Kidney (tissue), 14 donors: Measurements from ENCODE around the gene OR6A2. TPM values are rescaled to one million over a fixed set of nuclear protein-coding genes. Genes with fewer than 3 reads are reported as not detected.

Experiments used
- DNase-seq, 5 donors: peaks; one replicate each; pipeline ENCODE4 v3.0.0-alpha.2; 2013 to 2020
- FAIRE-seq: peaks from 2 replicates; lab custom pipeline; 2012; peaks lifted over from hg19 to GRCh38; lab: Jason Lieb, UNC
- H3K27ac ChIP-seq, 2 donors: one replicate each; pipeline ENCODE4 v1.7.0; 2013; ENCODE audit warnings: low read depth in 2 of 2, low read length in 2 of 2, inconsistent platforms in 1 of 2
- H3K27me3 ChIP-seq: one replicate; pipeline ENCODE4 v1.7.1; 2013; ENCODE audit warnings: low read length, inconsistent platforms; ENCODE audit not compliant: control insufficient read depth, insufficient read depth
- H3K36me3 ChIP-seq, 3 donors: one replicate each; pipeline versions ENCODE4 v1.7.0 to v1.7.1; 2013; ENCODE audit warnings: low read length in 3 of 3, control low read depth in 1 of 3, inconsistent platforms in 1 of 3; ENCODE audit not compliant: insufficient read depth in 3 of 3, control insufficient read depth in 2 of 3
- H3K4me1 ChIP-seq, 3 donors: one replicate each; pipeline versions ENCODE4 v1.7.0 to v1.7.1; 2013; ENCODE audit warnings: low read length in 3 of 3, inconsistent platforms in 1 of 3, low read depth in 1 of 3; ENCODE audit not compliant: control insufficient read depth in 2 of 3, insufficient read depth in 2 of 3
- H3K4me3 ChIP-seq, 3 donors: one replicate each; pipeline versions ENCODE4 v1.7.0 to v1.8.1; 2013; ENCODE audit warnings: low read length in 3 of 3, control low read depth in 1 of 3, inconsistent platforms in 1 of 3
- H3K9ac ChIP-seq, 3 donors: one replicate each; pipeline versions ENCODE4 v1.7.0 to v1.7.1; 2013; ENCODE audit warnings: low read length in 3 of 3, control low read depth in 1 of 3, inconsistent platforms in 1 of 3
- H3K9me3 ChIP-seq, 3 donors: one replicate each; pipeline versions ENCODE4 v1.7.0 to v1.7.1; 2013; ENCODE audit warnings: low read length in 3 of 3, control low read depth in 1 of 3, inconsistent platforms in 1 of 3; ENCODE audit not compliant: control insufficient read depth in 2 of 3, insufficient read depth in 1 of 3
- CTCF ChIP-seq: IDR thresholded peaks from 3 replicates; pipeline ENCODE4 v1.5.1; 2012; ENCODE audit warnings: mild to moderate bottlenecking, moderate library complexity, borderline replicate concordance; ENCODE audit not compliant: insufficient read depth; ENCODE audit errors: extremely low read depth
- intact Hi-C: fragments of 100-400 bp; cut with DNase I; formaldehyde crosslinking; loops from one replicate; pipeline ENCODE4 v1.11.1; 2022
- polyA plus RNA-seq: library from polyadenylated mRNA; stranded (reverse); fragments of 350-450 nt; fragmentation: Illumina TruSeq; extraction: RNeasy Lipid Tissue Mini Kit (QIAGEN cat#74804); gene quantifications from one replicate; pipeline ENCODE4 v1.2.3, GENCODE V29; 2014; ENCODE audit warnings: low read depth, low replicate concordance; ENCODE audit not compliant: insufficient read depth
- total RNA-seq: library from RNA; stranded (reverse); fragmentation: NEBNext Ultra II Directional; extraction: Animal tissue kit (Norgen Biotek cat#: 25700); gene quantifications from one replicate; pipeline ENCODE4 v1.2.1, GENCODE V29; 2021
- donor health status: control.
- donor health status: control.
- donor health status: control.
- donor health status: control.
- donor health status: control.
- donor health status: DM: yes; HTN: yes; CAD: no.
- donor health status: Normal renal cell carcinoma (clear cell type).

Gene OR6A2
- total and polyA plus RNA-seq, 2 donors from 2014 or later = 0.25 TPM; not detected in 1

GRCh38 chr11:6742260-6742659 lies 57.2 kb downstream of the OR6A2 start:
- FAIRE-seq (no peak), DNase-seq (no peak)
- Histone ChIP-seq H3K4me1 (peaks cover 0 to 3% (median 0%) of the 10 kb centered on the region in 3 donors), H3K9me3 (no peaks in the 10 kb centered on the region), H3K27ac (no peak overlapping the region), H3K27me3 (no peaks in the 10 kb centered on the region), H3K9ac (no peak overlapping the region), H3K4me3 (no peak overlapping the region), H3K36me3 (no peaks in the 10 kb centered on the region)
- TF ChIP-seq CTCF = no peak
- intact Hi-C loops = no loop called here

Other genes starting within 250 kb of the OR6A2 start
- gene RRP8, start 196.1 kb downstream of the OR6A2 start, total RNA-seq = 23.4 TPM
- 29.8 TPM for gene RRP8, start 196.1 kb downstream of the OR6A2 start, polyA plus RNA-seq
- gene ILK, start 195.9 kb downstream of the OR6A2 start, total RNA-seq = 170 TPM
- gene ILK, start 195.9 kb downstream of the OR6A2 start, polyA plus RNA-seq = 149 TPM
- gene TAF10, start 187.5 kb downstream of the OR6A2 start, total RNA-seq = 136 TPM
- gene TAF10, start 187.5 kb downstream of the OR6A2 start, polyA plus RNA-seq = 250 TPM
- 84.2 TPM for gene TPP1, start 180.3 kb downstream of the OR6A2 start, total RNA-seq
- 115 TPM for gene TPP1, start 180.3 kb downstream of the OR6A2 start, polyA plus RNA-seq
- 17.0 TPM for gene DCHS1, start 143.9 kb downstream of the OR6A2 start, total RNA-seq
- 2.4 TPM for gene DCHS1, start 143.9 kb downstream of the OR6A2 start, polyA plus RNA-seq
- gene MRPL17, start 116.3 kb downstream of the OR6A2 start, total RNA-seq = 44.0 TPM
- gene MRPL17, start 116.3 kb downstream of the OR6A2 start, polyA plus RNA-seq = 121 TPM
- 0.19 TPM for gene OR2AG2, start 27.7 kb downstream of the OR6A2 start, total RNA-seq
- gene OR2AG2, start 27.7 kb downstream of the OR6A2 start, polyA plus RNA-seq = not detected
- not detected for gene OR2AG1, start 16.7 kb downstream of the OR6A2 start, total RNA-seq
- not detected for gene OR2AG1, start 16.7 kb downstream of the OR6A2 start, polyA plus RNA-seq
- gene OR10A5, start 46.0 kb upstream of the OR6A2 start, total RNA-seq = not detected
- not detected for gene OR10A5, start 46.0 kb upstream of the OR6A2 start, polyA plus RNA-seq
- not detected for gene OR10A2, start 63.4 kb upstream of the OR6A2 start, total RNA-seq
- not detected for gene OR10A2, start 63.4 kb upstream of the OR6A2 start, polyA plus RNA-seq
- not detected for gene OR10A4, start 76.9 kb upstream of the OR6A2 start, total RNA-seq
- not detected for gene OR10A4, start 76.9 kb upstream of the OR6A2 start, polyA plus RNA-seq
- 0.60 TPM for gene OR2D2, start 92.8 kb upstream of the OR6A2 start, total RNA-seq
- not detected for gene OR2D2, start 92.8 kb upstream of the OR6A2 start, polyA plus RNA-seq
- not detected for gene OR2D3, start 121.3 kb upstream of the OR6A2 start, total RNA-seq
- not detected for gene OR2D3, start 121.3 kb upstream of the OR6A2 start, polyA plus RNA-seq
- 6.4 TPM for gene ZNF215, start 126.7 kb upstream of the OR6A2 start, total RNA-seq
- gene ZNF215, start 126.7 kb upstream of the OR6A2 start, polyA plus RNA-seq = 0.56 TPM
- 5.9 TPM for gene ZNF214, start 220.7 kb upstream of the OR6A2 start, total RNA-seq
- gene ZNF214, start 220.7 kb upstream of the OR6A2 start, polyA plus RNA-seq = 3.2 TPM
- 0.47 TPM for gene NLRP14, start 220.8 kb upstream of the OR6A2 start, total RNA-seq
- gene NLRP14, start 220.8 kb upstream of the OR6A2 start, polyA plus RNA-seq = 0.28 TPM